ENCODE data around the gene MAP1LC3A.
"Not testable (repeated sequence)": the region's sequence is repeated elsewhere in the genome, so short reads cannot be mapped to it uniquely, and the experiment has no call there.

The MAP1LC3A gene

GRCh38 chr20:34558320-34559218, at the start of gene MAP1LC3A:
Gene MAP1LC3A (plus strand): TSS chr20:34558718. CDS start chr20:34558869, 151 bp downstream.
- in situ Hi-C loops (cut with MboI; ENCODE audit: low sequenced_read_pairs): no loop called here

GRCh38 chr20:34510575-34510974, 47.9 kb upstream of the MAP1LC3A start:
- in situ Hi-C loops (cut with MboI; ENCODE audit: low sequenced_read_pairs): no loop called here

- in situ Hi-C loops (cut with MboI; ENCODE audit: low sequenced_read_pairs): no loop called here
These were observed 46.6 kb upstream of the MAP1LC3A start for GRCh38 chr20:34511891-34512265.

GRCh38 chr20:34512266-34512954, 46.1 kb upstream of the MAP1LC3A start:
- in situ Hi-C loops (cut with MboI; ENCODE audit: low sequenced_read_pairs): no loop called here

- in situ Hi-C loops (cut with MboI; ENCODE audit: low sequenced_read_pairs): no loop called here
These were observed 45.5 kb upstream of the MAP1LC3A start for GRCh38 chr20:34512955-34513419.

- in situ Hi-C loops (cut with MboI; ENCODE audit: low sequenced_read_pairs): not testable (repeated sequence)
These were observed 44.5 kb upstream of the MAP1LC3A start for GRCh38 chr20:34514034-34514433.

GRCh38 chr20:34514897-34515483, 43.5 kb upstream of the MAP1LC3A start:
- in situ Hi-C loops (cut with MboI; ENCODE audit: low sequenced_read_pairs): no loop called here

- in situ Hi-C loops (cut with MboI; ENCODE audit: low sequenced_read_pairs): no loop called here
These were observed 42.9 kb upstream of the MAP1LC3A start for GRCh38 chr20:34515484-34516246.

GRCh38 chr20:34516247-34517113, 42.0 kb upstream of the MAP1LC3A start, which contains the start of gene DYNLRB1:
Gene DYNLRB1 (plus strand): TSS chr20:34516422. CDS start chr20:34516459, 37 bp downstream.
- in situ Hi-C loops (cut with MboI; ENCODE audit: low sequenced_read_pairs): no loop called here

GRCh38 chr20:34517114-34517505, 41.4 kb upstream of the MAP1LC3A start:
- in situ Hi-C loops (cut with MboI; ENCODE audit: low sequenced_read_pairs): no loop called here

GRCh38 chr20:34518863-34519262, 39.7 kb upstream of the MAP1LC3A start:
- in situ Hi-C loops (cut with MboI; ENCODE audit: low sequenced_read_pairs): not testable (repeated sequence)

GRCh38 chr20:34519841-34520240, 38.7 kb upstream of the MAP1LC3A start:
- in situ Hi-C loops (cut with MboI; ENCODE audit: low sequenced_read_pairs): not testable (repeated sequence)

- in situ Hi-C loops (cut with MboI; ENCODE audit: low sequenced_read_pairs): no loop called here
These were observed 35.3 kb upstream of the MAP1LC3A start for GRCh38 chr20:34522969-34523871.

GRCh38 chr20:34524426-34524825, 34.1 kb upstream of the MAP1LC3A start:
- in situ Hi-C loops (cut with MboI; ENCODE audit: low sequenced_read_pairs): no loop called here

GRCh38 chr20:34525342-34525708, 33.2 kb upstream of the MAP1LC3A start:
- in situ Hi-C loops (cut with MboI; ENCODE audit: low sequenced_read_pairs): no loop called here

- in situ Hi-C loops (cut with MboI; ENCODE audit: low sequenced_read_pairs): no loop called here
These were observed 32.7 kb upstream of the MAP1LC3A start for GRCh38 chr20:34525709-34526416.

GRCh38 chr20:34526466-34526865, 32.1 kb upstream of the MAP1LC3A start:
- in situ Hi-C loops (cut with MboI; ENCODE audit: low sequenced_read_pairs): no loop called here

GRCh38 chr20:34527016-34527415, 31.5 kb upstream of the MAP1LC3A start:
- in situ Hi-C loops (cut with MboI; ENCODE audit: low sequenced_read_pairs): no loop called here

All from HL-60/S4 (cell line).